Trophoblast cell (in vitro differentiated cells and primary cell): ENCODE results near the gene BCL11B.

Source experiments
- DNase-seq, 2 donors: peaks; one replicate each; pipeline ENCODE4 v3.0.0-alpha.2; 2016
- H2AFZ ChIP-seq: 2 replicates; pipeline ENCODE4 v1.6.1; 2013; ENCODE audit warnings: low read length, moderate library complexity, mild to moderate bottlenecking; ENCODE audit not compliant: insufficient read depth, poor library complexity
- H2AK5ac ChIP-seq: 2 replicates; pipeline ENCODE4 v1.6.1; 2013; ENCODE audit warnings: mild to moderate bottlenecking, low read length
- H2BK120ac ChIP-seq: 2 replicates; pipeline ENCODE4 v1.6.1; 2013; ENCODE audit warnings: low read length, mild to moderate bottlenecking, moderate library complexity; ENCODE audit not compliant: insufficient read depth, poor library complexity
- H2BK12ac ChIP-seq: 2 replicates; pipeline ENCODE4 v1.6.1; 2013; ENCODE audit warnings: mild to moderate bottlenecking, low read length, moderate library complexity
- H2BK5ac ChIP-seq: 2 replicates; pipeline ENCODE4 v1.6.1; 2013; ENCODE audit warnings: low read length, low read depth, moderate library complexity, mild to moderate bottlenecking; ENCODE audit not compliant: poor library complexity
- H3K14ac ChIP-seq: 2 replicates; pipeline ENCODE4 v1.6.1; 2013; ENCODE audit warnings: mild to moderate bottlenecking, low read length
- H3K18ac ChIP-seq: 2 replicates; pipeline ENCODE4 v1.6.1; 2013; ENCODE audit warnings: mild to moderate bottlenecking, low read length
- H3K23ac ChIP-seq: 2 replicates; pipeline ENCODE4 v1.6.1; 2013; ENCODE audit warnings: low read length
- H3K27ac ChIP-seq: 2 replicates; pipeline ENCODE4 v1.5.1; 2013; ENCODE audit warnings: low read depth, mild to moderate bottlenecking, inconsistent platforms, low read length, moderate library complexity
- H3K27me3 ChIP-seq: 2 replicates; pipeline ENCODE4 v1.6.1; 2013; ENCODE audit warnings: inconsistent platforms, mild to moderate bottlenecking, low read length, moderate library complexity; ENCODE audit not compliant: insufficient read depth
- H3K36me3 ChIP-seq, 2 experiments: 1 replicate in 1 of 2; 2 replicates in 1 of 2; pipeline ENCODE4 v1.6.1; 2013; ENCODE audit warnings: low read length in 2 of 2, mild to moderate bottlenecking in 2 of 2, moderate library complexity in 1 of 2; ENCODE audit not compliant: insufficient read depth in 2 of 2, control insufficient read depth in 1 of 2
- H3K4ac ChIP-seq: 2 replicates; pipeline ENCODE4 v1.6.1; 2013; ENCODE audit warnings: low read depth, mild to moderate bottlenecking, low read length, moderate library complexity
- H3K4me1 ChIP-seq, 2 experiments: 1 replicate in 1 of 2; 2 replicates in 1 of 2; pipeline ENCODE4 v1.6.1; 2013; ENCODE audit warnings: low read length in 2 of 2, mild to moderate bottlenecking in 2 of 2, moderate library complexity in 1 of 2; ENCODE audit not compliant: insufficient read depth in 2 of 2, control insufficient read depth in 1 of 2
- H3K4me2 ChIP-seq: 2 replicates; pipeline ENCODE4 v1.6.1; 2013; ENCODE audit warnings: inconsistent platforms, mild to moderate bottlenecking, low read length, moderate library complexity
- H3K4me3 ChIP-seq: 2 replicates; pipeline ENCODE4 v1.5.1; 2013; ENCODE audit warnings: mild to moderate bottlenecking, low read depth, low read length, inconsistent platforms
- H3K79me1 ChIP-seq: one replicate; pipeline ENCODE4 v1.6.1; 2013; ENCODE audit warnings: low read length
- H3K79me2 ChIP-seq: 2 replicates; pipeline ENCODE4 v1.6.1; 2013; ENCODE audit warnings: low read length, mild to moderate bottlenecking; ENCODE audit not compliant: control insufficient read depth, insufficient read depth, poor library complexity
- H3K9ac ChIP-seq: 2 replicates; pipeline ENCODE4 v1.6.1; 2013; ENCODE audit warnings: mild to moderate bottlenecking, low read length
- H3K9me3 ChIP-seq: 2 replicates; pipeline ENCODE4 v1.6.1; 2013; ENCODE audit warnings: low read depth, mild to moderate bottlenecking, control low read depth, inconsistent platforms, low read length; ENCODE audit not compliant: insufficient read depth
- H4K12ac ChIP-seq: 2 replicates; pipeline ENCODE4 v1.6.1; 2013; ENCODE audit warnings: low read depth, mild to moderate bottlenecking, low read length, moderate library complexity
- H4K8ac ChIP-seq: 2 replicates; pipeline ENCODE4 v1.6.1; 2013; ENCODE audit warnings: low read depth, mild to moderate bottlenecking, low read length, moderate library complexity
- H4K91ac ChIP-seq: one replicate; pipeline ENCODE4 v1.6.1; 2013; ENCODE audit warnings: low read depth, mild to moderate bottlenecking, low read length, moderate library complexity
- WGBS: extraction: QIAGEN DNeasy Blood & Tissue Kit; methylation state at CpG from one replicate; pipeline ENCODE4 v1.1.7; 2013; ENCODE audit warnings: missing lambda C conversion rate; ENCODE audit not compliant: insufficient read length, insufficient coverage; ENCODE audit errors: extremely low coverage; 5-methylcytosine and 5-hydroxymethylcytosine counted together

Gene BCL11B

DNA sequence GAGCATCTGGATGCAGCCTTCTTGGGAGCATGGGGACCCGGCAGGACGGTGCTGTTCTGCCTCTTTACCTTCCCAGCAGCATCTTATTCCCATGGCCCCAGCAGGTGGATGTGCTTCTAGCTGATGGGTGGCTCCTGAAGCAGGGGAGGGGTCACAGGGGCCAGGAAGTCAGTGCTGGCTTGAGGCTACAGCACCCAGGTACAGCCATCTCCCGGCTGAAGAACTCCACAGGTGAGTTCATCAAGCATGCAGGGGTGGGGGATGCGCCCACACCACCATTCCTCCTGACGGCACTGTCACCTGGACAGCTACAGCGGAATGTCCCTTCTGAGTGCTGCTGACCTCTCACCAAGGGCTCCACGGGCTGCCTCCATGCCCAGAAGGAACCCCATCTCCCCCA lies 57.3 kb downstream of the BCL11B start:
- H3K27ac ChIP-seq: no peak overlapping the region
- H3K14ac ChIP-seq: no peak overlapping the region
- H2AK5ac ChIP-seq: no peak overlapping the region
- no peak overlapping the region for H3K23ac ChIP-seq
- peaks cover 10 to 14% of the 10 kb centered on the region in 2 experiments for H3K4me1 ChIP-seq
- no peak overlapping the region for H3K4ac ChIP-seq
- H4K8ac ChIP-seq: no peak overlapping the region
- H4K91ac ChIP-seq: no peak overlapping the region
- H2BK12ac ChIP-seq: no peak overlapping the region
- no peak overlapping the region for H4K12ac ChIP-seq
- peaks cover 2% of the 10 kb centered on the region for H3K9me3 ChIP-seq
- no CpG with 5 or more reads among the region's 7 CpGs for WGBS
- no peak overlapping the region for H2BK5ac ChIP-seq
- H3K9ac ChIP-seq: no peak overlapping the region
- H2AFZ ChIP-seq: no peak overlapping the region
- no peak overlapping the region for H3K4me3 ChIP-seq
- peaks cover 1% of the 10 kb centered on the region for H3K79me2 ChIP-seq
- no peak overlapping the region for H2BK120ac ChIP-seq
- peak overlapping the region; percentile 20 for H3K18ac ChIP-seq
- no peak for DNase-seq
- H3K36me3 ChIP-seq: no peaks in the 10 kb centered on the region
- H3K27me3 ChIP-seq: no peaks in the 10 kb centered on the region
- H3K79me1 ChIP-seq: peaks cover 7% of the 10 kb centered on the region
- H3K4me2 ChIP-seq: no peak overlapping the region

DNA sequence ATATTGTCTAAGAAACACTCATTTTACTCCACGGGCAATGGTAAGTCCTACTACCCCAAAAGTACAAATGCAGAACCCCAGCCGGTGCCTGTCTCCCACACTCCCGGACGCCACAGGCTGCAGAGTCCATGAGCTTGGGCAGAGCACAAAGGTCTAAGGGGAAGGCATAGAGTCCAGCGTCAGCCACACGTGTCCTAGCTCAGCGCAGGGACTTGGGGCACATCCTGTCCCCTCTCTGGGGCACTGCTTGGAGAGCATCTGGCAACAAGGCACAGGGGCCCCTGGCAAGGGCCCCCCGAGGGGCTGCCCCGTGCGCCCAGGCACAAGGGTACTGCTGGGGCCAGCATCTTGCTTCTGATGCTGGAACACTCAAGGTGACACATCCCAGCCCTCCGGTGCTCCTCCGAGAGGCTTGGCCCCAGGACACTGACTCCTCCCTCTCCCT lies 58.4 kb downstream of the BCL11B start:
- Histone ChIP-seq H2AFZ (no peak overlapping the region), H3K4ac (no peak overlapping the region), H3K79me1 (peaks cover 4% of the 10 kb centered on the region), H3K4me1 (peaks cover 15 to 16% of the 10 kb centered on the region in 2 experiments), H3K18ac (no peak overlapping the region), H3K4me3 (no peak overlapping the region), H3K27ac (no peak overlapping the region), H4K8ac (no peak overlapping the region), H4K91ac (no peak overlapping the region), H3K79me2 (peaks cover 1% of the 10 kb centered on the region), H3K9ac (no peak overlapping the region), H3K4me2 (no peak overlapping the region), H2AK5ac (no peak overlapping the region), H3K36me3 (no peaks in the 10 kb centered on the region), H3K23ac (no peak overlapping the region), H2BK120ac (no peak overlapping the region), H3K9me3 (peaks cover 2% of the 10 kb centered on the region), H2BK5ac (no peak overlapping the region), H4K12ac (no peak overlapping the region), H3K14ac (no peak overlapping the region), H3K27me3 (no peaks in the 10 kb centered on the region), H2BK12ac (no peak overlapping the region)
- DNase-seq: no peak
- WGBS: no CpG with 5 or more reads among the region's 12 CpGs

DNA sequence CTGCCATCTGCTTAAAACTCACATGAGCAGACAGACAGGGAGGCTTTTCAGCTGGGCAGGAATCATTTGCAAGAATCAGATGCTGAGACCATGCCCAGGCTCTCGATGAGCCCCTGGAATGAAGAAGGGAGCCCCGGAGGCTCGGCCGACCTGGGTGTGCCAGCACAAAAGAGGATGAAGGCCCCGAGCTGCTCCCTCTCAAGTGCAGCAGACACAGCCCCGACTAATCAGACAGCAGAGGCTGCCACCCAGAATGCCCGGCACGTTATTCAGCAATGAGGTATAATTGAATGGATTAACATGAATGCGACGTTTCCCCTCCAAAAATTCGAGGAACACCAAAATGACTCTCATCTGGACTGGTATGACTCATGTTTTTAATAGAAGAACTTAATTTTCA lies 58.9 kb downstream of the BCL11B start:
- Histone ChIP-seq H2BK12ac (no peak overlapping the region), H3K9ac (no peak overlapping the region)

DNA sequence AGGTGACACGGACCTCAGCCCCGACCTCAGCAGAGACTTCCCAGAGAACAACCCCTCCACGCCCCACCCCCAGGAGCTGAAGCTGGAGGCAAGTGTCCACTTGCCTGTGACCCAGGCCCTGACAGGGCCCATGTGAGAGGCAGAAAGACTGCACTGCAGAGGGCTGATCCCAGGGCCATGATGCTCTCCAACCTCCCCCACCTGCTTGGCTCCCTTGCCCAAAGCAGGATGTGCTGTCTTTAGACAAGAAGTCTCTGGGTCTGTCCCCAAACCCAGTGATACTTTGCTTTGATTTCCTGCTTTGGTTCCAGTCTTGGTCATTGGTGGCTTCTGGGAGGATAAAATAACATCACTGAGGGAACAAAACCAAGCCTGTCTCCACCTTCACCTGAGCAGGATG lies 59.4 kb downstream of the BCL11B start:
- DNase-seq: no peak
- H3K9me3 ChIP-seq: peaks cover 2% of the 10 kb centered on the region
- WGBS: no CpG with 5 or more reads among the region's 3 CpGs

More for the DNA sequence above, 58.9 kb downstream of the BCL11B start:
- Histone ChIP-seq H2AK5ac (no peak overlapping the region), H3K36me3 (no peaks in the 10 kb centered on the region), H3K23ac (no peak overlapping the region), H3K79me1 (peaks cover 3% of the 10 kb centered on the region), H3K27ac (no peak overlapping the region), H3K79me2 (peaks cover 1% of the 10 kb centered on the region), H2BK120ac (no peak overlapping the region), H4K8ac (no peak overlapping the region), H3K4me2 (no peak overlapping the region), H2AFZ (no peak overlapping the region), H3K4ac (no peak overlapping the region), H3K27me3 (no peaks in the 10 kb centered on the region), H3K4me3 (no peak overlapping the region), H3K14ac (no peak overlapping the region), H3K9me3 (peaks cover 2% of the 10 kb centered on the region), H3K4me1 (peaks cover 14 to 16% of the 10 kb centered on the region in 2 experiments), H4K91ac (no peak overlapping the region), H3K18ac (no peak overlapping the region), H4K12ac (no peak overlapping the region), H2BK5ac (no peak overlapping the region)
- WGBS: no CpG with 5 or more reads among the region's 11 CpGs
- no peak for DNase-seq

More for the DNA sequence above, 59.4 kb downstream of the BCL11B start:
- Histone ChIP-seq H2BK5ac (no peak overlapping the region), H3K36me3 (no peaks in the 10 kb centered on the region), H2BK120ac (no peak overlapping the region), H3K27ac (no peak overlapping the region), H3K4ac (no peak overlapping the region), H4K8ac (no peak overlapping the region), H2AFZ (no peak overlapping the region), H3K18ac (no peak overlapping the region), H3K9ac (no peak overlapping the region), H4K91ac (no peak overlapping the region), H2BK12ac (no peak overlapping the region), H3K14ac (no peak overlapping the region), H3K4me1 (peaks cover 17% of the 10 kb centered on the region in 2 experiments), H3K27me3 (no peaks in the 10 kb centered on the region), H3K79me1 (peaks cover 3% of the 10 kb centered on the region), H3K79me2 (peaks cover 1% of the 10 kb centered on the region), H3K23ac (no peak overlapping the region), H2AK5ac (no peak overlapping the region), H3K4me3 (no peak overlapping the region), H4K12ac (no peak overlapping the region), H3K4me2 (no peak overlapping the region)
